ENCODE measurements around the gene LPP. TPM values are rescaled to one million over a fixed set of nuclear protein-coding genes. Genes with fewer than 3 reads are reported as not detected.

The LPP gene
- total RNA-seq, 1 donor from 2014 or later, result 96.7 TPM

DNA sequence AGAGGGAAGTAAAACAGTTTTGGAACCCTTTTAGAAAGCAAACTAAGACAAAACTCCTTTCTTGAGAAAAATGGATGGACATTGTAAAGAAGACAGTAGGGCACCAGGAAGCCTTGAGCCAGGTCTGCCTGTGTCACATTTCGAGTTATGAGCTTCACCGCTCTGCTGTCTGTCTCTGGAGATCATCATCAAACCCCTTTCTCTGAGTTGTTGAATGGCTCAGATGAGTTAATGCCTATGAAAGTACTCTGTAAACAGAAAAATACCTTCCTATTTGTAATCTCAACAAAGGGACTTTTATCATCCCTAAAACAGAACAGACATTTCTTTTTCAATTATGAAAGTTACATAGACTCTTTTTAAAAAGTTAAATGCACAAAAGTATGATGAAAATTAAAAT lies 145.8 kb downstream of the LPP start:
- peaks cover 40% of the 10 kb centered on the region for H3K4me1 Mint-ChIP-seq (ENCODE audit: unreplicated experiment)
- no peak overlapping the region for H3K27ac Mint-ChIP-seq

DNA sequence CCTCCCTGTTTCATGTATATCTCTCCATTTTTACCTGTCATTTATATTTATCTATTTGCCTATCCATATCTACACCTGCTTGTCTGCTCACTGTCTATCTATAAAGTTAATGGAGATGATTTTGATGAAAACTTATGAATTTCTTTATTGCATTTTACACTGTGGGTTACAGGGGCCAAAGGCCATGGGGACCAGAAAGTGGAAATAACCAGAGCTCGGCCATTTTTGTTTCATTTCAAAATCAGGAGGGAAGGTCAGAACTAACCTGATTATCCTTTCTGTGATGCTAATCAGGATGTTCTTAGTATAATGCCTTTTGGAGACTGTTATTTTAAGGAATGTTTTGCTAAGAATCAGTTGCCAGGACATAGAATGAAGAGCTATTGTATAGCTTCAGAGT lies 147.2 kb downstream of the LPP start:
- Mint-ChIP-seq H3K4me1 (ENCODE audit: unreplicated experiment) (peaks cover 36% of the 10 kb centered on the region), H3K9me3 (no peaks in the 10 kb centered on the region), H3K27ac (no peak overlapping the region), H3K4me3 (no peak overlapping the region), H3K36me3 (peaks cover 8% of the 10 kb centered on the region), H3K27me3 (no peaks in the 10 kb centered on the region)
- DNase-seq (ENCODE audit: extremely low spot score, unreplicated experiment), result no peak
- TF ChIP-seq, protein P1, sequence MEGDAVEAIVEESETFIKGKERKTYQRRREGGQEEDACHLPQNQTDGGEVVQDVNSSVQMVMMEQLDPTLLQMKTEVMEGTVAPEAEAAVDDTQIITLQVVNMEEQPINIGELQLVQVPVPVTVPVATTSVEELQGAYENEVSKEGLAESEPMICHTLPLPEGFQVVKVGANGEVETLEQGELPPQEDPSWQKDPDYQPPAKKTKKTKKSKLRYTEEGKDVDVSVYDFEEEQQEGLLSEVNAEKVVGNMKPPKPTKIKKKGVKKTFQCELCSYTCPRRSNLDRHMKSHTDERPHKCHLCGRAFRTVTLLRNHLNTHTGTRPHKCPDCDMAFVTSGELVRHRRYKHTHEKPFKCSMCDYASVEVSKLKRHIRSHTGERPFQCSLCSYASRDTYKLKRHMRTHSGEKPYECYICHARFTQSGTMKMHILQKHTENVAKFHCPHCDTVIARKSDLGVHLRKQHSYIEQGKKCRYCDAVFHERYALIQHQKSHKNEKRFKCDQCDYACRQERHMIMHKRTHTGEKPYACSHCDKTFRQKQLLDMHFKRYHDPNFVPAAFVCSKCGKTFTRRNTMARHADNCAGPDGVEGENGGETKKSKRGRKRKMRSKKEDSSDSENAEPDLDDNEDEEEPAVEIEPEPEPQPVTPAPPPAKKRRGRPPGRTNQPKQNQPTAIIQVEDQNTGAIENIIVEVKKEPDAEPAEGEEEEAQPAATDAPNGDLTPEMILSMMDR (conservative IDR thresholded peaks at IDR 0.05), result no peak

More for the DNA sequence above, 145.8 kb downstream of the LPP start:
- H3K4me3 Mint-ChIP-seq, result no peak overlapping the region
- peaks cover 4% of the 10 kb centered on the region for H3K36me3 Mint-ChIP-seq
- DNase-seq (ENCODE audit: extremely low spot score, unreplicated experiment), result no peak
- H3K9me3 Mint-ChIP-seq, result no peaks in the 10 kb centered on the region
- TF ChIP-seq, protein P1 (conservative IDR thresholded peaks at IDR 0.05), result no peak
- no peaks in the 10 kb centered on the region for H3K27me3 Mint-ChIP-seq

DNA sequence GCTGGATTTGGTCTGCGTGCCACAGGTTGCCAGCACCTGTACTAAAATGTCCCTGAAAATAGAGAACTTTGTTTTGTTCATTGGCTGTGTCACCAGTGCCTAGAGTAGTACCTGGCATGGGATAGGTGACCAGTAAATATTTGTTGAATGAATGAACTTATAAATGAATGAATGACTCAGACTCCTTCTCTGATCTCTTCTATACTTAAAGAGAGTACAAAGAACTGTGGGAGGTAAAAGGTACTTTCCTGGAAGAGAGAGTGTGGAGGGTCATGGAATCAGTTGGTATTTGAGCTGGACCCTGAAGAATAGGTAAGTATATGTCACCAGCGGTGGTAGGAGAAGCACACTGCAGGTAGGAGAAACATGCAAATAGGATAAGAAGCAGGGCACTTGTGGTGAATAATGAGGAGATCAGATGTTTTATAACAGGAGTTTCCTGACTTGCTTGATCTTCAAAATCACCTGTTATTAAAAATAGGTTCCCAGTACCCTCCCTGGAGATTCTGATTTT lies 149.4 kb downstream of the LPP start:
- no peak for DNase-seq (ENCODE audit: extremely low spot score, unreplicated experiment)
- no peaks in the 10 kb centered on the region for H3K27me3 Mint-ChIP-seq
- H3K27ac Mint-ChIP-seq, result no peak overlapping the region
- H3K4me3 Mint-ChIP-seq, result no peak overlapping the region
- peaks cover 8% of the 10 kb centered on the region for H3K36me3 Mint-ChIP-seq
- TF ChIP-seq, protein P1 (conservative IDR thresholded peaks at IDR 0.05), result peak; percentile 14
- H3K9me3 Mint-ChIP-seq, result no peaks in the 10 kb centered on the region
- peaks cover 32% of the 10 kb centered on the region for H3K4me1 Mint-ChIP-seq (ENCODE audit: unreplicated experiment)

DNA sequence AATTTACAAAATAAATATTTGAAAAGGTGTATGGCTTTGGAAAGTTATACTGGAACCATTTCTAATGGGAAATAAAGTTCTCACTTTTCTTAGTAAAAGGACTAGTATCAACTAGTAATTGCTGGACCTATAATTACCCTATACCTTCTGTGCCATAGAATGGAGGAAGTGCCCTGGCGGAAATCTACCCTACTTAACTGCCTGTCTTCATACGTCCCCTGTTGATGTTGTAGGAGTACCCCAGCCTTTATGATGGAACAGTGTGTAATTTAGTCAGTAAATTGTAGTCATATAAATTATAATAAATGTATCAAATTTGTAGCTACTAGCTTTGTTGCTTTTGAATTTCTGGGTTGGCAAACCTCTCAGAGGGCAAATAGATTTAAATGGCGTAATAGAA lies 149.9 kb downstream of the LPP start:
- Mint-ChIP-seq H3K27me3 (no peaks in the 10 kb centered on the region), H3K4me1 (ENCODE audit: unreplicated experiment) (peaks cover 29% of the 10 kb centered on the region), H3K9me3 (no peaks in the 10 kb centered on the region), H3K4me3 (no peak overlapping the region), H3K36me3 (peaks cover 8% of the 10 kb centered on the region), H3K27ac (no peak overlapping the region)
- TF ChIP-seq, protein P1 (conservative IDR thresholded peaks at IDR 0.05), result no peak
- DNase-seq (ENCODE audit: extremely low spot score, unreplicated experiment), result no peak

DNA sequence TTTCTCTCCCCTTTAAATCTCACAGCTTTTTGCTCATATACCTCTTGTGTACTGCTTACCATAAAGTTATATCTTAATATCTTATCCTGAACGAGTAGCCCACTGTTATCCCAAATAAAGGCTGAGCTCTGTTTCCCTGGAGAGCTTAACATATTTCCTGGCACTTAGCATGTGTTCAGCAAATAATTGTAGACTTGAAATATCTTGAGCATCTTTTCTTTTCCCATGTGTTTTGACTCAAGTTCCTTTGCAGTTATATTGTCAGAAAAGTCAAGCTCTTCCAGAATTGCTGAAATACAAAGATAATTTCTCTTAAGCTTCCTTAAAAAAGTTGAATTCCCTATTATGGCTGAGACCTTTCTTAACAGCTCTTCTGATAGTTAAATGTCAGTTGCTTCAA lies 150.5 kb downstream of the LPP start:
- H3K4me3 Mint-ChIP-seq, result no peak overlapping the region
- H3K27ac Mint-ChIP-seq, result no peak overlapping the region
- H3K36me3 Mint-ChIP-seq, result peaks cover 8% of the 10 kb centered on the region
- no peaks in the 10 kb centered on the region for H3K9me3 Mint-ChIP-seq
- H3K4me1 Mint-ChIP-seq (ENCODE audit: unreplicated experiment), result peaks cover 25% of the 10 kb centered on the region
- H3K27me3 Mint-ChIP-seq, result no peaks in the 10 kb centered on the region
- TF ChIP-seq, protein P1 (conservative IDR thresholded peaks at IDR 0.05), result no peak
- DNase-seq (ENCODE audit: extremely low spot score, unreplicated experiment), result no peak

DNA sequence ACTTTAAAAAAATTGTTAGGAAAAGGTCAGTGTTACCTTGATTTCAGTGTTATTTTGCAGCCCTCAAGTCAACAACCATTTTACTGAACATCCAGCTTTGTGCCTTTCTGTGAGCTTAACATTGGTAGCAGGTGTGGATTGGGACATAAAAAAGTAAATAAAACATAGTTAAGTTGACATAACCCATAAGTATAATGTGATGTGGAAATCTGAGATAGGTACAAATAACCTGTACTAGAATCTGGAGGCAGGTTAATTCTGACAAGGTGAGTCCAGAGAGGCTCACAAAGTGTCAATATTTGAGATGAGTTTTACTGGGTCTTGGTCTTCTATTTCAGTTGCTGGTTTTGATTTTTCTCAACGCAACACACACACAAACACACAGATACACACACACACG lies 151.3 kb downstream of the LPP start:
- TF ChIP-seq, protein P1 (conservative IDR thresholded peaks at IDR 0.05), result no peak
- Mint-ChIP-seq H3K9me3 (no peaks in the 10 kb centered on the region), H3K36me3 (peaks cover 10% of the 10 kb centered on the region), H3K4me1 (ENCODE audit: unreplicated experiment) (peaks cover 26% of the 10 kb centered on the region), H3K27me3 (no peaks in the 10 kb centered on the region), H3K4me3 (no peak overlapping the region), H3K27ac (no peak overlapping the region)
- no peak for DNase-seq (ENCODE audit: extremely low spot score, unreplicated experiment)

All from type B pancreatic cell (in vitro differentiated cells).